Heart left ventricle (tissue), 16 donors: ENCODE measurements around the gene MYORG. TPM values are rescaled to one million over a fixed set of nuclear protein-coding genes. Genes with fewer than 3 reads are reported as not detected.
"Not testable (repeated sequence)": the region's sequence is repeated elsewhere in the genome, so short reads cannot be mapped to it uniquely, and the experiment has no call there.

Experiments
- ATAC-seq, 4 donors: fragments of 200-7000 bp; cut with Tn5 transposase; one replicate each; pipeline ENCODE4 v1.9.1; 2020 to 2022; ENCODE audit warnings: moderate library complexity in 4 of 4, mild to moderate bottlenecking in 3 of 4, moderate number of reproducible peaks in 1 of 4
- DNase-seq, 5 donors: peaks; one replicate each; pipeline ENCODE4 v3.0.0-alpha.2; 2020
- H3K27ac ChIP-seq, 12 donors: fragments of 200-600 bp; sonication (generic) in 4 of 12; one replicate each; pipeline versions ENCODE4 v1.5.0 to v1.8.0; 2016 to 2022; ENCODE audit warnings: mild to moderate bottlenecking in 2 of 12
- H3K27me3 ChIP-seq, 9 donors: fragments of 200-600 bp; sonication (generic) in 2 of 9; one replicate each; pipeline versions ENCODE4 v1.5.1 to v1.8.0; 2016 to 2022; ENCODE audit warnings: mild to moderate bottlenecking in 3 of 9
- H3K36me3 ChIP-seq, 9 donors: fragments of 200-600 bp; sonication (generic) in 2 of 9; one replicate each; pipeline versions ENCODE4 v1.5.0 to v1.8.0; 2018 to 2022; ENCODE audit warnings: mild to moderate bottlenecking in 2 of 9
- H3K4me1 ChIP-seq, 12 donors: fragments of 200-600 bp; sonication (generic) in 4 of 12; one replicate each; pipeline versions ENCODE4 v1.5.0 to v1.8.0; 2016 to 2022; ENCODE audit warnings: mild to moderate bottlenecking in 3 of 12
- H3K4me3 ChIP-seq, 12 donors: fragments of 200-600 bp; sonication (generic) in 4 of 12; one replicate each; pipeline versions ENCODE4 v1.5.0 to v1.8.0; 2017 to 2022; ENCODE audit warnings: mild to moderate bottlenecking in 9 of 12, moderate library complexity in 4 of 12
- H3K9me3 ChIP-seq, 12 donors: fragments of 200-600 bp; sonication (generic) in 4 of 12; one replicate each; pipeline versions ENCODE4 v1.5.0 to v1.8.0; 2016 to 2022; ENCODE audit warnings: mild to moderate bottlenecking in 1 of 12
- CTCF ChIP-seq, 12 donors: fragments of 200-600 bp; sonication (generic) in 4 of 12; IDR thresholded peaks; one replicate each; pipeline versions ENCODE4 v1.5.0 to v1.8.0; 2018 to 2022; ENCODE audit warnings: antibody characterized with exemption in 12 of 12, mild to moderate bottlenecking in 5 of 12
- POLR2A ChIP-seq, 2 donors: fragments of 450-650 bp; IDR thresholded peaks; one replicate each; pipeline ENCODE4 v1.6.1; 2017; ENCODE audit warnings: antibody characterized with exemption in 2 of 2, mild to moderate bottlenecking in 2 of 2, moderate library complexity in 2 of 2
- whole genome bisulfite sequencing, 4 donors: extraction: QIAGEN DNeasy Blood & Tissue Kit in 2 of 4; methylation state at CpG; one replicate each; pipeline versions ENCODE4 v1.1.5 to v1.1.7; 2013 to 2018; 5-methylcytosine and 5-hydroxymethylcytosine counted together
- intact Hi-C, 10 donors: fragments of 100-400 bp; cut with DNase I; formaldehyde crosslinking; loops; one replicate each; pipeline versions ENCODE4 v1.11.1 to v1.14.2; 2022
- polyA plus RNA-seq, 2 donors: library from polyadenylated mRNA; stranded (reverse); fragments of 200-250 nt; gene quantifications; one replicate each; pipeline ENCODE4 v1.2.3, GENCODE V29; 2013
- total RNA-seq, 9 donors: library from RNA; depleted of rRNA in 2 of 9; stranded (reverse); fragments of >200 nt in 2 of 9; fragmentation: NEBNext Ultra II Directional in 3 of 9; extraction: Animal tissue kit (Norgen Biotek cat#: 25700) in 3 of 9; gene quantifications; one replicate each; pipeline versions ENCODE4 v1.1.0 to v1.2.4, GENCODE V29; 2016 to 2023
- donor health status: ischemic (EF 13 %, LVEDD 7.1; RV severe dilation, severe dysfunction).
- donor health status: healthy with polysubstance abuse.
- donor health status: DM: no; HTN: yes; CAD: no.
- donor health status: DM: no; HTN: no; CAD: no.
- donor health status: ischemic (EF 25% LVEDD 6.9; RV normal size, moderate dysfunction).
- donor health status: ischemic (EF 25% LVEDD 5.7; RV mildly dilated, moderate dysfunction).
- donor health status: healthy.
- donor health status: DM: yes; HTN: yes; CAD: no.
- donor health status: ischemic (EF 35%, LVEDD 5.7; RV mildly dilated, moderate dysfunction).
- donor health status: nonischemic (EF 11% LVEDD 7.7; RV severe dilation, severe dysfunction).
- donor health status: DM: yes; HTN: yes; CAD: no.
- donor health status: PGD.
- donor health status: ischemic (EF 29% LVEDD 5.4; RV normal size, mild dysfunction).
- donor health status: nonischemic (EF 23%, LVEDD 6.1; RV moderate dilation, normal function).

Gene MYORG
- total and polyA plus RNA-seq, 11 donors = 1.3 to 10.2 (median 6.1) TPM

GRCh38 chr9:34370335-34370969, 6.2 kb downstream of the MYORG start:
- intact Hi-C loops = no loop called here
- H3K4me3 ChIP-seq = peak overlapping the region in 2 of 12 donors; percentile 21 to 28

GRCh38 chr9:34369636-34370035, 7.1 kb downstream of the MYORG start:
- no peaks in the 10 kb centered on the region for H3K9me3 ChIP-seq
- intact Hi-C loops = no loop called here
- H3K27me3 ChIP-seq = peaks cover 0 to 9% (median 0%) of the 10 kb centered on the region in 9 donors
- no peak overlapping the region for H3K4me3 ChIP-seq
- DNase-seq = no peak
- ATAC-seq = no peak
- H3K4me1 ChIP-seq = peaks cover 0 to 13% (median 4%) of the 10 kb centered on the region in 12 donors
- H3K27ac ChIP-seq = no peak overlapping the region
- H3K36me3 ChIP-seq = peaks cover 0 to 23% (median 6%) of the 10 kb centered on the region in 9 donors
- 93 to 98% (median 97%) methylated on average over 4 of the region's 4 CpGs for WGBS, 4 donors
- TF ChIP-seq CTCF (IDR thresholded peaks at IDR 0.05) (no peak), POLR2A (IDR thresholded peaks at IDR 0.05) (no peak)

More at GRCh38 chr9:34370335-34370969, 6.2 kb downstream of the MYORG start:
- Histone ChIP-seq H3K27ac (no peak overlapping the region), H3K9me3 (no peaks in the 10 kb centered on the region), H3K4me1 (peaks cover 0 to 15% (median 2%) of the 10 kb centered on the region in 12 donors), H3K27me3 (peaks cover 0 to 9% (median 0%) of the 10 kb centered on the region in 9 donors), H3K36me3 (peaks cover 0 to 23% (median 6%) of the 10 kb centered on the region in 9 donors)
- ATAC-seq (peak in 1 of 4 donors; percentile 6), DNase-seq (no peak)
- 71 to 83% (median 78%) methylated on average over 16 to 23 of the region's 23 CpGs for WGBS, 4 donors
- TF ChIP-seq POLR2A (IDR thresholded peaks at IDR 0.05) (no peak), CTCF (IDR thresholded peaks at IDR 0.05) (no peak)

DNA sequence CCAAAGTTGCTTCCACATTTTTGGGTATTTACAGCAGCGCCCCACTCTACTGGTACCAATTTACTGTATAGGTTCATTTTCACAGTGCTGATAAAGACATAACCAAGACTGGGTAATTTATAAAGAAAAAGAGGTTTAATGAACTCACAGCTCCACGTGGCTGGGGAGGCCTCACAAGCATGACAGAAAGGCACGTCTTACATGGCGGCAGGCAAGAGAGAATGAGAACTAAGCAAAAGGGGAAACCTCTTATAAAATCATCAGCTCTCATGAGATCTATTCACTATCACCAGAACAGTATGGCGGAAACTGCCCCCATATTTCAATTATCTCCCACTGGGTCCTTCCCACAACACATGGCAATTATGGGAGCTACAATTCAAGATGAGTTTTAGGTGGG, 7.9 kb downstream of the MYORG start:
- 96 to 99% (median 98%) methylated on average over 5 of the region's 5 CpGs for whole genome bisulfite sequencing, 4 donors
- intact Hi-C loops, H3K4me3 ChIP-seq, H3K27ac ChIP-seq, DNase-seq, H3K27me3 ChIP-seq, ATAC-seq, H3K9me3 ChIP-seq: not testable (repeated sequence)
- H3K36me3 ChIP-seq = peaks cover 0 to 23% (median 6%) of the 10 kb centered on the region in 9 donors
- H3K4me1 ChIP-seq = peaks cover 0 to 19% (median 10%) of the 10 kb centered on the region in 12 donors

- ATAC-seq, H3K27me3 ChIP-seq, H3K27ac ChIP-seq, DNase-seq, H3K9me3 ChIP-seq, intact Hi-C loops, H3K4me3 ChIP-seq: not testable (repeated sequence)
- 85 to 99% (median 94%) methylated on average over 2 to 3 of the region's 3 CpGs for WGBS, 4 donors
- Histone ChIP-seq H3K36me3 (peaks cover 0 to 23% (median 6%) of the 10 kb centered on the region in 9 donors), H3K4me1 (peaks cover 0 to 26% (median 15%) of the 10 kb centered on the region in 12 donors)
Observed at GRCh38 chr9:34367751-34368410, 8.8 kb downstream of the MYORG start.

- Histone ChIP-seq H3K36me3 (peaks cover 0 to 15% (median 0%) of the 10 kb centered on the region in 9 donors), H3K4me1 (peaks cover 0 to 25% (median 15%) of the 10 kb centered on the region in 12 donors), H3K4me3 (no peak overlapping the region), H3K9me3 (no peaks in the 10 kb centered on the region), H3K27me3 (no peaks in the 10 kb centered on the region), H3K27ac (no peak overlapping the region)
- 89 to 96% (median 92%) methylated on average over 2 of the region's 2 CpGs for WGBS, 4 donors
- ATAC-seq = no peak
- DNase-seq = no peak
- intact Hi-C loops = no loop called here
- TF ChIP-seq CTCF (IDR thresholded peaks at IDR 0.05) (no peak), POLR2A (IDR thresholded peaks at IDR 0.05) (no peak)
Observed at GRCh38 chr9:34366365-34366764, 10.3 kb downstream of the MYORG start.
